KMS-11 (cell line): ENCODE results near the gene NTRK3.

ENCODE experiments used
- H2AFZ ChIP-seq: fragments of 200-600 bp; sonication (generic); 2 replicates; pipeline ENCODE4 v1.6.1; 2016; ENCODE audit warnings: antibody characterized with exemption, mixed run types, low read depth
- H3K27ac ChIP-seq: fragments of 200-600 bp; sonication (generic); 2 replicates; pipeline ENCODE4 v1.6.1; 2016; ENCODE audit warnings: mild to moderate bottlenecking, mixed run types
- H3K27me3 ChIP-seq: fragments of 200-600 bp; sonication (generic); 2 replicates; pipeline ENCODE4 v1.6.1; 2017; ENCODE audit warnings: mild to moderate bottlenecking, low read depth, mixed run types, moderate library complexity; ENCODE audit not compliant: insufficient read depth
- H3K36me3 ChIP-seq: fragments of 200-600 bp; sonication (generic); 2 replicates; pipeline ENCODE4 v1.6.1; 2017; ENCODE audit warnings: mild to moderate bottlenecking, mixed run types; ENCODE audit not compliant: insufficient read depth
- H3K4me1 ChIP-seq: fragments of 200-600 bp; sonication (generic); 2 replicates; pipeline ENCODE4 v1.6.1; 2016; ENCODE audit warnings: mild to moderate bottlenecking, low read depth, mixed run types; ENCODE audit not compliant: poor library complexity, severe bottlenecking
- H3K4me2 ChIP-seq: fragments of 200-600 bp; sonication (generic); 2 replicates; pipeline ENCODE4 v1.7.0; 2016; ENCODE audit warnings: mild to moderate bottlenecking, mixed run types
- H3K4me3 ChIP-seq: fragments of 200-600 bp; sonication (generic); IDR thresholded peaks from 2 replicates; pipeline ENCODE4 v1.6.1; 2017; ENCODE audit warnings: low read depth, low read length, mixed read lengths; ENCODE audit not compliant: insufficient read depth
- H3K79me2 ChIP-seq: fragments of 200-600 bp; sonication (generic); 2 replicates; pipeline ENCODE4 v1.6.1; 2016; ENCODE audit warnings: low read depth, mixed run types; ENCODE audit not compliant: insufficient read depth
- H3K9ac ChIP-seq: fragments of 200-600 bp; sonication (generic); 2 replicates; pipeline ENCODE4 v1.6.1; 2016; ENCODE audit warnings: mild to moderate bottlenecking, mixed run types
- H4K20me1 ChIP-seq: fragments of 200-600 bp; sonication (generic); 2 replicates; pipeline ENCODE4 v1.6.1; 2016; ENCODE audit warnings: mild to moderate bottlenecking, mixed run types; ENCODE audit not compliant: insufficient read depth
- TF ChIP-seq, protein P1 (sequence below): fragments of 200-600 bp; sonication (generic); conservative IDR thresholded peaks from 2 replicates; pipeline ENCODE4 v1.6.1; 2017; ENCODE audit warnings: low read depth, mild to moderate bottlenecking, antibody characterized with exemption, low read length, moderate library complexity, mixed read lengths

The NTRK3 gene

DNA sequence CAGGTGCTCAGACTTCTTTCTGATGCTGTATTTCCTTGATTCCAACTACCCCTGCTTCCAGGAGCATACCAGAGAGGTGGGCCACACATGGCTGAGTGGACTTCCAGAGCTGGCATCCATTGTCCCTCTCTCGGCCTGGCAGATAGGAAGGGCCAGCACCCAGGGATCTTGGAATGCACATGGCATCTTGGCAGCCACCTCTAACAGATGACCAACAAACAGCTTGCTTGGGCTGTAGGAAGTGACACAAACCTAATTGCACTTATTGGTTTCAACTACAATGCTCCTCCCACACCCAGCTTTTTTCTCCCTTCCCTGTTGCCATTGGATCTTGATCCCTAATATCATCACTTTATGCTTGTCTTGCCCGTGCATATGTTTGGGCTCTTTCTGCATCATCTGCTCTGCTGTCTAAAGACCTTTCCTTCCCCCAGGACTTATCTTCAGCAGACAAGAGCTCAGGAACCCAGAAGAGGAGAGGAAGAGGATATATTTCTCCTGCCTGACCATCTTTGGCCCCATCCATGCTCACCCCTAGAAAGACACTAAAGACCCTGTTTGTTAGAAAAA, 294.6 kb downstream of the NTRK3 start:
- no peak overlapping the region for H3K9ac ChIP-seq
- no peaks in the 10 kb centered on the region for H3K79me2 ChIP-seq
- no peaks in the 10 kb centered on the region for H3K27me3 ChIP-seq
- no peaks in the 10 kb centered on the region for H4K20me1 ChIP-seq
- no peak overlapping the region for H3K27ac ChIP-seq
- no peaks in the 10 kb centered on the region for H3K36me3 ChIP-seq
- H2AFZ ChIP-seq = no peak overlapping the region
- H3K4me3 ChIP-seq = no peak overlapping the region
- TF ChIP-seq, protein P1, sequence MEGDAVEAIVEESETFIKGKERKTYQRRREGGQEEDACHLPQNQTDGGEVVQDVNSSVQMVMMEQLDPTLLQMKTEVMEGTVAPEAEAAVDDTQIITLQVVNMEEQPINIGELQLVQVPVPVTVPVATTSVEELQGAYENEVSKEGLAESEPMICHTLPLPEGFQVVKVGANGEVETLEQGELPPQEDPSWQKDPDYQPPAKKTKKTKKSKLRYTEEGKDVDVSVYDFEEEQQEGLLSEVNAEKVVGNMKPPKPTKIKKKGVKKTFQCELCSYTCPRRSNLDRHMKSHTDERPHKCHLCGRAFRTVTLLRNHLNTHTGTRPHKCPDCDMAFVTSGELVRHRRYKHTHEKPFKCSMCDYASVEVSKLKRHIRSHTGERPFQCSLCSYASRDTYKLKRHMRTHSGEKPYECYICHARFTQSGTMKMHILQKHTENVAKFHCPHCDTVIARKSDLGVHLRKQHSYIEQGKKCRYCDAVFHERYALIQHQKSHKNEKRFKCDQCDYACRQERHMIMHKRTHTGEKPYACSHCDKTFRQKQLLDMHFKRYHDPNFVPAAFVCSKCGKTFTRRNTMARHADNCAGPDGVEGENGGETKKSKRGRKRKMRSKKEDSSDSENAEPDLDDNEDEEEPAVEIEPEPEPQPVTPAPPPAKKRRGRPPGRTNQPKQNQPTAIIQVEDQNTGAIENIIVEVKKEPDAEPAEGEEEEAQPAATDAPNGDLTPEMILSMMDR = no peak
- H3K4me1 ChIP-seq = no peaks in the 10 kb centered on the region
- no peak overlapping the region for H3K4me2 ChIP-seq

- Histone ChIP-seq H3K4me1 (no peaks in the 10 kb centered on the region), H3K4me2 (no peak overlapping the region), H3K9ac (no peak overlapping the region), H3K27me3 (no peaks in the 10 kb centered on the region), H3K79me2 (no peaks in the 10 kb centered on the region), H3K4me3 (no peak overlapping the region), H4K20me1 (no peaks in the 10 kb centered on the region), H3K27ac (no peak overlapping the region), H3K36me3 (no peaks in the 10 kb centered on the region), H2AFZ (no peak overlapping the region)
- TF ChIP-seq, protein P1 = no peak
These were observed 296.9 kb downstream of the NTRK3 start for GRCh38 chr15:87959662-87960061.

GRCh38 chr15:87959080-87959479, 297.5 kb downstream of the NTRK3 start:
- Histone ChIP-seq H3K4me2 (no peak overlapping the region), H4K20me1 (no peaks in the 10 kb centered on the region), H3K9ac (no peak overlapping the region), H3K27ac (no peak overlapping the region), H3K4me3 (no peak overlapping the region), H3K36me3 (no peaks in the 10 kb centered on the region), H3K27me3 (no peaks in the 10 kb centered on the region), H3K4me1 (no peaks in the 10 kb centered on the region), H3K79me2 (no peaks in the 10 kb centered on the region), H2AFZ (no peak overlapping the region)
- TF ChIP-seq, protein P1 = no peak

GRCh38 chr15:87955284-87955909, 301.1 kb downstream of the NTRK3 start:
- Histone ChIP-seq H3K9ac (no peak overlapping the region), H3K4me3 (no peak overlapping the region), H3K79me2 (no peaks in the 10 kb centered on the region), H3K27ac (no peak overlapping the region), H3K36me3 (no peaks in the 10 kb centered on the region), H3K4me1 (no peaks in the 10 kb centered on the region), H2AFZ (no peak overlapping the region), H3K27me3 (no peaks in the 10 kb centered on the region), H3K4me2 (no peak overlapping the region), H4K20me1 (no peaks in the 10 kb centered on the region)
- TF ChIP-seq, protein P1 = no peak
